GM18870 (cell line): ENCODE data around the gene OR4A16.

ENCODE experiments used
- ATAC-seq: cut with Tn5 transposase; IDR thresholded peaks from one replicate; pipeline ENCODE4 v1.9.1; 2021; ENCODE audit warnings: moderate library complexity; ENCODE audit not compliant: unreplicated experiment

OR4A16 gene

DNA sequence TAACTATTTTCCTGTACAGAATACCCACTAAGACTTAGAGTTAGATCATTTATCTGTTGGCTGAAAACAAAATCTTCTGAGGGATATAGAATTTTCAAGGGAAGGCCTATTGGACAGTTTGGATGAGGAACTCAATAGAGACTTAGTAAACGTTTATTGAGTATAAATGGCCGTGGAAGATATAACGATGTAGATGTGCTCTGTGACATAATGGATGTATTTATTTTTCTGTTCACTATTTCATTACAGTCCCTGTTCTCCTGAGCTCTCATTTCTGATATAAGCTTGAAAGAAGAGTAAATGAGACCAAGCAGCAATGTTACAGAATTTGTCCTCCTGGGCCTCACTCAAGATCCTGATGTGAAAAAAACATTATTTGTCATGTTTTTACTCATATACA is at the start of gene OR4A16:
TSS of gene OR4A16 (plus strand) at position 301 of the 400 bp plus-strand sequence. CDS start at position 301, 0 bp downstream.
- no peak for ATAC-seq

DNA sequence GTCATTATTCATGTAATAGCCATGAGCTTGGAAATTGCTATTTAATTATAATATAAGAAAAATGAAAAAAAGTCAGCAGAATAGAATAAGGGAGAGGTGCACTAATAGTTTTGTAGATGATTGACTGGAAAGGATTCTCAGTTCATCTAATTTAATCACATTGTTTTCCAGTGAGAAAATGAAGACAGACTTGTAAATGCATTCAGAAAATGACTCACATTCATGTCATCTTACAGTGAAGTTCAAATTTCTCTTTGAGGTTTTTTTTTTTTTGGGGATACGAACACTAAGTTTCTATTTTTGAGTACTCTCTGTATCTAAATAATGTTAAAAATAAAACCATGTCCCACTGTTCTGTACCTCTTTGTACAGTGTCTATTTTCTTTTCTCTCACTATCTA is 18.5 kb upstream of the OR4A16 start:
- no peak for ATAC-seq

GRCh38 chr11:55345306-55345705 is 2.3 kb downstream of the OR4A16 start:
- ATAC-seq = no peak

DNA sequence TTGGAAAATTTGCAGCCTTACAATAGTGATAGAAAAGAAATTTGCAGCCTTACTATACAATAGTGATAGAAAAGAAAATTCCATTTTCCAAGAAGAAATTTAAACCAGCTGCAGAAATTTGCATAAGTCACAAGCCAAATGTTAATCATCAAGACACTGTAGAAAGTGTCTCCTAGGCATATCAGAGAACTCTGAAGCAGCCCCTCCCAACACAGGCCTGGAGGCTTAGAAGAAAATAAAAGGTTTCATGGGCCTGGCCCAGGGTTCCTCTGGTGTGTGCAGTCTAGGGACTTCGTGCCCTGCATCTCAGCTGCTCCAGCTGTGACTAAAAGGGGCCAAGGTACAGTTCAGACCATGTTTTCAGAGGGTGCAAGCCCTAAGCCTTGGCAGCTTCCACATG is 6.0 kb downstream of the OR4A16 start:
- no peak for ATAC-seq

DNA sequence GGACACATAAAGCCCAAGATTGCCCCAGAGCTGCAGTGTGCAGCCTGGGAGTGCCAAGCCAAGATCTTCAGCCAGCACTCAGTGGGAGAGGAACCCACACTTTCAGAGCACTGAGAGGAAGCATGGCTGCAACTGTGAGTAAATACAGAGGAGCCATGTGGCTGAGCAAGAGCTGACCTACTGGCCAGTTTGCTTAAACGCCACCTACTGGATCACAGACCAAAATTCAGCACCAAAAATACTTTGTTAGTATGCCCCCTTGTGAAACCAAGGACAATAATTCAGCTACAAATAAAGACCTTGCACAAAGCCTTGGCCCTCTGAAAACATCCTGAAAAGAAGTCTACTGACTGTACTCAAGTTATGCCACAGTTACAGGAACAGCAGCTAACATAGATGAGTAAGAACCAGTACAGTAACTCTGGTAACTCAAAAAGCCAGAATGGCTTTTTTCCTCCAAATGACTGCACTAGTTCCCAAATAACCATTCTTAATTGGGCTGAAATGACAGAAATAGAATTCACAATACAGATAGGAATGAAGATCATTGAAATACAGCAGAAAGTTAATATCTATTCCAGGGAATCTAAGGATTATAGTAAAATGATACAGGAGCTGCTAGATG is 14.7 kb downstream of the OR4A16 start:
- ATAC-seq = no peak

DNA sequence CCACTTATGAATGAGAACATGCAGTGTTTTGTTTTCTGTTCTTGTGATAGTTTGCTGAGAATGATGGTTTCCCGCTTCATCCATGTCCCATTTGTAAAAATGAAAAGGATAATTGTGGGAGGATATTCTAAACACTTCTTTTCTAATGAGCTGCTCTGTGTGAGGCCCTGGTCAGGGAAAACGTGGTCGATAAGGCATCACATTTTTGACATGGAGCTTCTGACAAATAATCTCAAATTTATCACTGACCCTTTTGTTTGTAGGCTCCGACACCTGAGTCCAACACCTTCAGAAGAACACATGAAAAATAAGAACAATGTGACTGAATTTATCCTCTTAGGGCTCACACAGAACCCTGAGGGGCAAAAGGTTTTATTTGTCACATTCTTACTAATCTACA is 24.7 kb downstream of the OR4A16 start, which contains the start of gene OR4A15:
TSS of gene OR4A15 (plus strand) at position 301 of the 400 bp plus-strand sequence. CDS start at position 301, 0 bp downstream.
- no peak for ATAC-seq
